GM21825 (cell line): ENCODE results near the gene ZC3H18.

Experiments
- ATAC-seq: cut with Tn5 transposase; IDR thresholded peaks from one replicate; pipeline ENCODE4 v1.9.1; 2021; ENCODE audit warnings: mild to moderate bottlenecking, moderate library complexity; ENCODE audit not compliant: unreplicated experiment

Gene ZC3H18

DNA sequence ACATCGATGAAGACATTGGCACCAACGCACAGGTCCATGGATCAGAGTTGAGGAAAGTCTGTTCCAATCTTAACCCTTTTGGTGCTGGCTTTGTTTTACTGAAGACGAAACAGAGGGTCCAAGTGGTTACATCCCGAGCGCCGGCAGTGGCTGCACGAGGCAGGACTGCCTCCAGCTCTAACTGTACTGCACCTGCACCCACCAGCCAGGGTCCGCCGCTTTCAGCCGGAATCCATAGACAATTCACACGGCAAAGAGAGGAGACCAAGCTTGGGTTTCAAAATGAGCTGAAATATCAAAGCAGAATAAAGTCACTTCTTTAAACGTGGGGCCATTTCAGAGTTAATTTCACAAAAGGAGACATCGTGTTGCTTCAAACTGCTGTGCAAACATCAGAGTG is 21.2 kb upstream of the ZC3H18 start:
- ATAC-seq: no peak

DNA sequence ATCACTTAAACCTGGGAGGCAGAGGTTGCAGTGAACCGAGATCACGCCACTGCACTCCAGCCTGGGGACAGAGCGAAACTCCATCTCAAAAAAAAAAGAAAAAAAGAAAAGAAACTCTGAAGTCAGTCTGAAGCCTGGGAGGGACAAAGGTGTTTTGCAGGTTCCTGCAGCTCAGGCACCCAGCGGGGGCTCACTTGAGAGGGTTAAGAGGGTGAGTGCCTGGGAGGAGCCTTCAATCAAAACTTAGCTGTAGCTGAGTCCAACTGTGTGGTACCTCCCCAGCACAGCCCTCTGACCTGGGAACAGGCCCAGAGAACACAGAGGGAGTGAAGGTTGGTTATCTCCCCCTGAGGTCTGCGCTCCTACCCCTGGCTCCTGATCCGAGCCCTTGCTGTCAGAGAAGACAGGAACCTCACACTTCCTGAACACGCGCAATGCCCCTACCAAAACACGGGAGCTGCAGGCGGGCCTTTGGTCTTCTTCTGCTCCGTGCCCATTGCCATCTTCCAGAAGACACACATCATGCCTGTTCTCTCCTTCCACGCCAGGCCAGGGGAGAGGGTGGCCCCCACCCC is 20.4 kb upstream of the ZC3H18 start:
- ATAC-seq: no peak

DNA sequence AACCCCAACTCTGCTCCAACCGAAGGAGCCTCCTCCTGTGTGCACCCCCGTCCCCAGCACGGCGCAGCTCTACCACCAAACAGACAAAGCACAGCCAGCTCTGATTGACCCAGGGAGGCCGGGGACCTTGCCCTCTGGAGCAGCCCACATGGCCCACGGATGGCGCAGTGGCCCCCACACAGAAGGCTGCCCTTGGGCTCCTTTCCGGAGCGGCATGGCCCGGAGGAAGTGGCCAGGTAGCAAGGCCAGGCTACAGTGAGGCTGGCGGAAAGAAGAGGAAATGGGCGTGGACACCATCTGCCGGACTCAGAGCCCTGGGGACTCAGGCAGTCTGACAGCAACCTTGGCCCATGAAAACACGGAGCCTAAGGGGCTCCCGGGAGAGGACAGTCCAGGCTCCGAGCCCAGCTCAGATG is 19.9 kb upstream of the ZC3H18 start:
- no peak for ATAC-seq

DNA sequence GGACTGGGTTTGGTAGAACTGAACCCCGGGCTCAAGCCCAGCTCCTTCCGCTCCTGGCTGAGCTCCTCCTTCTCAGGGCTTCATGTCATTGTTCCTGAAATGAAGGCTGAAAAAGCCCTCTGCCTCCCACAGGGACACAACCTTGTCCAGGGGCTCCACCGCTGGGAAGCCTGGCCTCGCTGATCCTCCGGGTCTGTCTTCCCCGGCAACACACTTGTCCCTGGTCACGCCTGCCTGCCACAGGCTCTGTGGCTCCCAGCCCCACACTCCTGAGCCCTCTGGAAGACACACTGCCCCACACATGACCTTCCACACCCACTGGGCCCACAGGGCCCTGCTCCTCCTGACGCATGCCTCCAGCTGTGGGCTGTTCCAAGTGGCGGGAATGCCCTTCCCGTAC is 18.0 kb upstream of the ZC3H18 start:
- no peak for ATAC-seq

DNA sequence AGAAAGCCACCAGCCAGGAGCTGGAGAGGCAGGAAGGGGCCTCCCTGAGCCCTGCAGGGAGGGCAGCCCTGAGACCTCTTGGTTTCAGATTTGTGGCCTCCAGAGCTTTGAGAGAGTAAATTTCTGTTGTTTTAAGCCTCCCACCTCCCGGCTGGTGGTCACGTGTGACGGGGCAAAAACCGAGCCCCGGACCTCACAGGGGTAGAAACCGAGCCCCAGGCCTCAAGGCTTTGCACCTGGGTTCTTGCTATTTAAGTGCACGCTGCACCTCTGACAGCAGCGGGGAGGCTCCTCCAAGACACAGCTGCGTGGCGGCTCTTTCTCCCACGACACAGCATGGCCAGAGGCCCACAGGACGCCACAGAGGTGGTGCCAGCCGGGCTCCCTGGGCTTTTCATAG is 17.4 kb upstream of the ZC3H18 start:
- ATAC-seq: no peak

DNA sequence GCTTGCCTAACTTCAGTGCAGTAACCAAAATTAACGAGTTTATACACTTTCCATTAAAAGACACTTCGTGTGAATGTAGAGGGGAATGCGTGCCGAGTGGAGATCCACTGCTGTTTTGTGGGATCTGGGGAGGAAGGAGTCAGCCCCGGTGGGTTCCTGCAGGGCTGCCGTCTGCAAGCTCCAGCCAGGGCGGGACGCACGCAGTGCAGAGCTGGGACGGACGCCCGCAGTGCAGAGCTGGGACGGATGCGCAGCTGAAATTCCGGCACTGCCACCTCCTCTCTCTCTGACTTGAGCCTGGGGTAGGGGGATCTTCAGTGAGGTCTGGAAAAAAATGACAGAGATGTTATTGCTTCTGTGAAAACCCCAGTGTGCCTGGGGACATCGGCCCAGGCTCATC is 16.5 kb upstream of the ZC3H18 start:
- no peak for ATAC-seq

DNA sequence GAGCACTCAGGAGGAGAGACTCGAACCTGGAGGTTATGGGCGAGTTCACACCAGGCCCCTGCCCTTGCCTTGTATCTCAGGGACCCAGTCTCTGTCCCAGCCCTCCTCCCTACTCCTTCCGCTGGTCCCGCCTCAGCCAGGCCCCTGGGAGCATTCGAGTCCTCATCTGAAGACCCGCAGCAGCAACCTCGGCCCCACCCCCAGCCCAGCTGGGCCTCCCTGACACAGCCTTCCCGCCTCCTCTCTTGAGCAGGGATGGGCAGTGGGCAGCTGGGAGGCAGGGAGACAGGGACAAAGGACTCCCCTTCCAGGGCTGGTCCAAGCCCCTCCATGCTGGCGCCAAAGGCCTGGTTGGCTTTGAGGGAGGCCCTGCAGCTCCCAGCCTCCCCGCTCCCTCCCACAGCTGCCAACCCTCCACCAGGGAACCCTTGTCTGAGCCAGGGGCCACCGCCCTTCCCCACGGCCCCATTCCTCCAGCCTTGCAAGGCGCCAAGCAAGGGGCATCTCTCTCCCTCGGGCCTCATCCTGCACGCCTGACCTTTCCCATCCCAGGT is 15.4 kb upstream of the ZC3H18 start:
- no peak for ATAC-seq

DNA sequence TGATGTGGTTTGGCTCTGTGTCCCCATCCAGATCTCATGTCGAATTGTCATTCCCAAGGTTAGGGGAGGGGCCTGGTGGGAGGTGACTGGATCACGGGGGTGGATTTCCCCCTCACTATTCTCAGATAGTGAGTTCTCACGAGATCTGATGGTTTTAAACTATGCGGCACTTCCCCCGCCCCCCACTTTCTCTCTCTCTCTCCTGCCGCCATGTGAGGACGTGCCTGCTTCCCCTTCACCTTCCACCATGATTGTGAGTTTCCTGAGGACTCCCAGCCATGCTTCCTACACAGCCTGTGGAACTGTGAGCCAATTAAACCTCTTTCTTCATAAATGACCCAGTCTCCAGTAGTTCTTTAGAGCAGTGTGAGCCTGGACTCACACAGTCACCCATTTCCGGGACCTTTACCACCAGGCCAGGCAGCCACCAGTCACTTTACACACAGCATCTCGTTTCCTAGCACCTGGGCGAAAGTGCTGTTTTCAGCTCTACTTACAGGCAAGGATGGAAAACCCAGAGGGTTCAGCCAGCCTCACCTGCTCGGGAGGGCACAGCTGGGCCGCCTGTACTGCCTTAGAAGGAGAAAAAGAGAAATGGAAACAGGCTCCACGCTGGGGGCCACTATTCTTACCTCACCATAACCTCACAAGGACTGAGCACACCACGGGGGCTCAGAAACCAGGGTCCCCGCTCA is 13.8 kb upstream of the ZC3H18 start:
- ATAC-seq: no peak

DNA sequence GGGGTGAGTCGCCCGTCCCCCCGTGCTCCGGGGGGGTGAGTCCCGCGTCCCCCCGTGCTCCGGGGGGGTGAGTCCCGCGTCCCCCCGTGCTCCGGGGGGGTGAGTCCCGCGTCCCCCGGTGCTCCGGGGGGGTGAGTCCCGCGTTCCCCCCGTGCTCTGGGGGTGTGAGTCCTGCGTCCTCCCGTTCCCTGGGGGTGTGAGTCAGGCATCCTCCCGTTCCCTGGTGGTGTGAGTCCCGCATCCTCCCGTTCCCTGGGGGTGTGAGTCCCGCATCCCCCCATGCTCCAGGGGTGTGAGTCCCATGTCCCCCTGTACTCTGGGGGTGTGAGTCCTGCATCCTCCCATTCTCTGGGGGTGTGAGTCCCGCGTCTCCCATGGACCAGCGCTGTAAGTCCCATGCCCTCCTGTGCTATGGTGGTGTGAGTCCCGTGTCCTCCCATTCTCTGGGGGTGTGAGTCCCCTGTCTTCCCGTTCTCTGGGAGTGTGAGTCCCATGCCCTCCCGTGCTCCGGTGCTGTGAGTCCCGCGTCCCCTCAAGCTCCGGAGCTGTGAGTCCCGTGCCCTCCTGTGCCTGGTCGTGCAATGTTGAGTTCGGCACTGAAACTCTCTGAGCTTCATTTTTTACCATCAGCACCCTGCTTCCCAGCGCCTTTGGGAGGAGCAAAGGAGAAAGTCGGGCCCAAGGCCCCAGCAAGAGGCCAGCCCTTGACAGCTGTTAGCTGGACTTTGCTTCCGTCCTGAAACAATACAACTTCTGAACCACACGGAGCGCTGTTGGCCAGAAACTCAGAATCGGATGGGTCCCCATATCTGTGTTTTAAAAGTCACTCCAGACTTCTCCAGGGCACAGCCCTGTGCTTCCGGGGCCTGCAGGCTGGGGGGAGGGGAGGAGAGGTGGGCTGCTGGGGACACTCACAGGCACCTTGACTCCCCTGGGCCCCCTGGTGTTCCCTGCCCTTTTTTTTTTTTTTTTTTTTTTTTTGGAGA is 11.5 kb upstream of the ZC3H18 start:
- no peak for ATAC-seq

DNA sequence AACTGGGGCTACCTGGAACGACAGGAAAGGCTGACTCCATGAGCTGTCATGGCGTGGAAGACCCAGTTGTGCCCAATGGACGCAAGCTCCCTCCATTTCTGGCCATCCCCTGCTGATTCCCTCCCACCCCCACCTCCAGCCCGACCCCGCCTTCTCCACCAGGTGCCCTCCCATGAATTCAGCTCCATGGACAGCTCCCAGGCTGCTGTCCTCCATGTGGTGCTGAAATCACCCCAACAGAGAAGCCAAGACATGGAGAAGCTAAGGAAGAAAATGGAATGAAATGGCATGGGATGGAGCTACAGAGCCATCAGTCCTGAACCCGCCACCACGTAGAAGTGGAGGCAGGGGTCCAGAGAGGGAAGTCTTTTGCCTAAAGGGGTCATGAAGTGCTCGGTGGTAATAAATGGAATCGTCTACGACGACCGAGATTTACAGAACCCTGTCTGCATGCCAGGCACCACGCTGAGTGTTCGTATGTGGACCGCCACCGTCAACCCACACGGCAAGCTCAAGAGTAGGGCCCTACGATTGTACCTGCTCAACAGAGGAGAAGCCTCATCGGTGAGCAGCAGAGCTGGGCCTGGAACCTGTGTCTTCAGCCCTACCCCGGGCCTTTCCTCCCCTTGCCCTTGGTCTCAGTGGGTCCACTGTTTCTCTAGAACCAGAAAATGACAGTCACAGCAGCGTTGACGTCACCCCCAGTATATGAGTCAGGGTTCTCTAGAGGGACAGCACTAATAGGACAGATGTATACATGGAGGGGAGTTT is 9.3 kb upstream of the ZC3H18 start:
- ATAC-seq: no peak

DNA sequence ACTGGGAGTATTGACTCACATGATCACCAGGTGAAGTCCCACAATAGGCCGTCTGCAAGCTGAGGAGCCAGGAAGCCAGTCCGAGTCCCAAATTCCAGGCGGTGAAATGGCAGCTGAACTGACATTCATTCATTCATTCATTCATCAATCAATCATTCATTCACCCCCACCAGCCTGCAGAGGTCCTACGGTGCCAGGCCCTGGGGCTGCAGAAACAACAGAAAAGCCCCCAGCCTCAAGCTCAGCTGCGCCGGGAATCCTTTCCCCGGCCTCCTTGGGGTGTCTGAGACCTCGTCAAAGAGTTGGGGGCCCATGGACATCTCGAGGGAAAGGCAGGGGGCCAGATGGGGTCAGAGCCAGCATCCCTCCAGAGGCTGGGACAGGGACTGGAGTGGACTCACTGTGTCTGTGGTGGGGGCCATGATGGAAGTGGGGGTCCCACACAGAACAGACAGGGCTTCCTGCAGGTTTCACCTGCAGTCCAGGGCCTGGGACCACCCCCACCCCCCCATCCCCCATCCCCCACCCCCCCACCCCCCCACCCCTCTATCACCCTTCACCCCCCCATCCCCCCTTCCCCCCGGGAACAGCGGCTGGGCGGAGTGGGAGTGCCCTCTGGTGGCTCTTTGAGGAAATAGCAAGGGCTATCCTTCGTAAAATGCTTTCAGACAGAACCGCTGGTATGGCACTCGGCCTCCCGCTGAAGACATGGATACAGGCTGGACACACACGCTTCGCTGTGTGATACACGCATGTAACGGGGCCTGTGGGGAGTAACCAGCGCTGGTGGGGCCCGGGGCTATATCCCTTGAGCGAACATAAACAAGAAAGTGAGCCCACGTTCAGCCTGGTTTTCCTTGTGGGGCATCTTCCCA is 8.5 kb upstream of the ZC3H18 start:
- ATAC-seq: no peak

DNA sequence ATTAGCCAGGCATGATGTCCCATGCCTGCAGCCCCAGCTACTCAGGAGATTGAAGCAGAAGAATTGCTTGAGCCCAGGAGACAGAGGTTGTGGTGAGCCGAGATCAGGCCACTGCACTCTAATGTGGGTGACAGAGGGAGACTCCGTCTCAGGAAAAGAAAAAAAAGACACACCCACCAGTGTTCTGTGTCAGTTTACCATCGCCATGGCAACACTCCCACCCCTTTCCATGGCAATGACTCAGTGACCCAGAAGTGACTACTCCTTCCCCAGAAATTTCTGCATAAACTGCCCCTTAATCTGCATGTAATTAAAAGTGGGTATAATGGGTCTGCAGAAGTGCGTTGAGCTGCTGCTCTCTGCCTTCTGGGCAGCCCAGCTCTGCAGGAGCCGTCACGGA is 4.0 kb upstream of the ZC3H18 start:
- no peak for ATAC-seq

DNA sequence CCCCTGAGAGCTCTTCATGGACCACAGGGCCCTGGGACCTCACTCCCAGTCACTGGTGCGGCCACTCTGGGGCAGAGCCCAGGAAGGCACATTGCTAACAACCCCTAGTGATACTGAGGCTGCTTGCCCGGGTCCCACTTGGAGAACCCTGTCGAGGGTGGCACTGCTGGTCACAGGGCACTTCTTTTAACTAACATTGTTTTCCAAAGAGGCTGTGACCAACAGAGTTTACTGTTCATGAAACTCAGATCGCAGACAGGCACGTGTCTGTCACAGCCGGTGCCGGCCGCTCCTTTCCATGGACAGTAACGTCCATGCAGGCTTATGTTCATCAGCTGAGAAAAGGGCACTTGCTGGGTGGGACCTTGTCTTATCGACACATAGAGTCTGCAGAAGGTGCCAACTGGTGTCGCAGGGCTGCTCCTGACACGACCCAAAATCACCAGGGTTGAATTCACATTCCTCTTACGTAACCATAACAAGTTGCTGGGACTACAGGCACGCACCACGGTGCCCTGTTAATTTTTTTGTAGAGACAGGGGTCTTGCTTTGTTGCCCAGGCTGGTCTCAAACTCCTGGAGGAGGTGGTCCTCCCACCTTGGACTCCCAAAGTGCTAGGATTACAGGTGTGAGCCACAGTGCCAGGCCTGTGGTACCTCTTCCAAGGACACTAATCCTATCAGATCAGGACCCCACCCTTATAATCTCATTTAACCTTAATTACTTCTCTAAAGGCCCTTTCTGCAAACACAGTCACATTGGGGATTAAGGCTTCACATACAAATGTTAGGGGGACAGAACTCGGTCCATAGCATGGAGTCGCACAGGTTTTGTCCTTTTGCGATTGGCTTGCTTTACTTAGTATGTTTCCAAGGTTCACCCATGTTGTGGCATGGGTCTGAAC is 1.2 kb upstream of the ZC3H18 start:
- ATAC-seq: no peak

DNA sequence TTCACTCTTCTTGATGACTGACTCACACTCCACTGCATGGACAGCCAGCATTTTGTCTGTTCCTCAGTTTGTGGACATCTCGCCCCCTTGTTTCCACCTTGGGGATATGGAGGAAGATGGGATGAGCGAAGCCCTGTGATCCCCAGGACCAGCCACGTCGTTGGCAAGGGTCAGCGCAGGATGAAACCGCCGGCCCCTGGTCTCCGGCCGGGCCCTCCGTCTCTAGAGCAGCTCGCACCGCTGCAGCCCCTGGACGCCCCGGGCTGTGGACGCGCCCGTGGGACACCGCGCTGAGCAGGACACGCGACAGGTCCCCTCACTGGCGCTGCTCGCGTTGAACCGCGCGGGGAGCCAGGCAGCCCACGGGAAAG is 604 bp upstream of the ZC3H18 start:
- ATAC-seq: no peak

DNA sequence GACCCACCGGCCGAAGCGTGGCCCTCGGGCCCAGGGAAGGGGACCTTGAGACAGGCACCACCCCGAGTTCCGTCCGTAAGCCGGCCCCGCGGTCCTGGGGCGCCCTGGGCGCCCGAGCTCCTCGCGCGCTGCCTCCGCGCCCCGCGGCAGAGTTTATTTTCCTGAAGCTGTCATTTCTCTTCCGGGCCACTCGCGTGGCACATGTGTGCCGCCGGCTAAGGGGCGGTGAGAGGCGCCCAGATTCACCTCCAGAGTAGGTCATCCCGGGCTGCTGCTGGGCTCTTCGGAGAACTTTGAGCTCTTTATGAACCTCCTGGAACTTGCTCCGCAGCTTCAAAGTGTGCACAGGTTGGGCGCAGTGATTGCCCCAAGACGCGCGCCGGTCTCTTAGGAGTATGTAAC is 489 bp downstream of the ZC3H18 start:
- ATAC-seq: peak; percentile 35

DNA sequence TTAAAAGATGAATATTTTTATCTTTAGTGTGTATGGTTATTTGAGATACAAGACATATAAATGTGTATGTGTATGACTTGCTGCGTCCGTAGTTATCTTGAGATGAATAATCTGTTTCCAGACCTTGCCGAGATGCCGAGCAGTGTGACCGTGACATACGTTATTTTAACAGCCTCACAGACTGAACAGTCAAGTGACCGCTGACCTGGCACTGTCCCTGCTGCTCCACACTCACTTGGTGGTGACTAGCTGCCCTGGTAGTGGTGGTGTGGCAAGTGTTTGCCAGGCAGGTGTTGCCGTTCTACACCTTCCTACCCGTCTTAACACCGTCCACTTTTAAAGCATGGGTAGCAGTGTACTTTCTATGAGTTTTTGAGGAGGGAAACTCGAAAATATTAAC is 5.0 kb downstream of the ZC3H18 start:
- no peak for ATAC-seq

DNA sequence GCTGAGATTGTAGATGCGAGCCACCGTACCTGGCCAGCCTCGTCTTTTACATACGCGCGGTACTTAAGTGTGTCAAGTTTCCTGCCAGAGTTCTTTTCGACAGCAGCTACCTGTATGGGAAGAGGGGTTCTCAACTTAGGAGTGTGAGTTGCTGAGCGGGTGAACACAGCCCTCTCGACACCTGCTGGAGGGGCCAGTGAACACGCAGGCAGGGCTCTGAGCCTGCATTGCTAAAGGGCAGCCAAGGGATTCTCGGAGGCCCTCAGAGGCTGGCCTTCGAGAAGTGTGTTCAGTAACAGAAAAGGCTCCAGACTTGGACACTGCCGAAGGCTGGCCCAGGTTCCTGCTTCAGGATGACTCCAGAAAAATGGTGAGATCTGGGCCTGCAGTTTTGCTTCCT is 6.1 kb downstream of the ZC3H18 start:
- ATAC-seq: no peak

DNA sequence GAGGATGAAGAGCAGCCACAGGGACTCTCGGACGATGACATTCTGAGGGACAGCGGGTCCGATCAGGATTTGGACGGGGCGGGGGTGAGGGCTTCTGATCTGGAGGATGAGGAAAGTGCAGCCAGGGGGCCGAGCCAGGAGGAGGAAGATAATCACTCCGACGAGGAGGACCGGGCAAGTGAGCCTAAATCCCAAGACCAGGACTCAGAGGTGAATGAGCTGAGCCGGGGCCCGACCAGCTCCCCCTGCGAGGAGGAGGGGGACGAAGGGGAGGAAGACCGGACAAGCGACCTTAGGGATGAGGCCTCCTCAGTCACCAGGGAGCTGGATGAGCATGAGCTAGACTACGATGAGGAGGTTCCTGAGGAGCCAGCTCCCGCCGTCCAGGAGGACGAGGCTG is 7.0 kb downstream of the ZC3H18 start:
- no peak for ATAC-seq
